ENCODE measurements around the gene FAM222A.

DNA sequence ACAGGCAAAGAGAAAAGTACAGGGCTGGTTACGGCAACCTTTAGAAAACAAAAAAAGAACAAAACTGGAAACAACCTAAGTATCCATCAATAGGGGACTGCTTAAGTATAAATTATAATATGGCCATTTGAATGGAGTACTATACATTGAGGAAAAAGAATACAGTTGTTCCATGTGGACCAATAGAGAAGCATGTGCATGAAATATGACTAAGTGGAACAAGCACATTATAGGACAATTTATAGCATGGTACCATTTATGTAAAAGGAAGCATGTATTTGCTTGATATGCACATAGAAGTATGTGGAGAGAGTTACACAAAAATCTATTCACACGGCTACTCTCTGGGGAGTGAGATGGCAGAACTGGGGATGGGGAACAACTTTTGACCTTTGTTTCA is 49.2 kb upstream of the FAM222A start:
- TF ChIP-seq EZH2 (IDR thresholded peaks at IDR 0.05; ENCODE audit: insufficient read depth, poor library complexity, severe bottlenecking), result no peak
- TF ChIP-seq EZH2phosphoT487 (IDR thresholded peaks at IDR 0.05; ENCODE audit: insufficient read depth, low read depth), result no peak

Measured in GM23248 (cell line).